Keratinocyte (primary cell): ENCODE results near the gene SLC10A6. TPM values are rescaled to one million over a fixed set of nuclear protein-coding genes. Genes with fewer than 3 reads are reported as not detected.
"Not testable (repeated sequence)": the region's sequence is repeated elsewhere in the genome, so short reads cannot be mapped to it uniquely, and the experiment has no call there.

Source experiments
- DNase-seq: peaks from one replicate; pipeline ENCODE4 v3.0.0-alpha.2; 2011; ENCODE audit warnings: low read depth, missing footprints, low spot score
- FAIRE-seq: peaks from 2 replicates; lab custom pipeline; 2011; peaks lifted over from hg19 to GRCh38; lab: Jason Lieb, UNC
- H2AFZ ChIP-seq: 2 replicates; pipeline ENCODE4 v1.6.0; 2012; ENCODE audit warnings: low read length, control low read depth, inconsistent platforms; ENCODE audit not compliant: control insufficient read depth
- H3K27ac ChIP-seq: 2 replicates; pipeline ENCODE4 v1.5.1; 2011; ENCODE audit warnings: low read length; ENCODE audit not compliant: control insufficient read depth, insufficient read depth
- H3K27me3 ChIP-seq: 3 replicates; pipeline ENCODE4 v1.6.0; 2011; ENCODE audit warnings: low read length; ENCODE audit not compliant: control insufficient read depth, insufficient read depth; ENCODE audit errors: extremely low read depth
- H3K36me3 ChIP-seq, 2 experiments: 2 replicates in 1 of 2; 3 replicates in 1 of 2; pipeline ENCODE4 v1.5.1; 2011; ENCODE audit warnings: low read length in 2 of 2, mild to moderate bottlenecking in 1 of 2; ENCODE audit not compliant: control insufficient read depth in 2 of 2, insufficient read depth in 2 of 2; ENCODE audit errors: extremely low read depth in 1 of 2
- H3K4me1 ChIP-seq: 3 replicates; pipeline ENCODE4 v1.5.1; 2011; ENCODE audit warnings: low read length; ENCODE audit not compliant: control insufficient read depth, insufficient read depth; ENCODE audit errors: extremely low read depth
- H3K4me2 ChIP-seq: 3 replicates; pipeline ENCODE4 v1.6.0; 2011; ENCODE audit warnings: low read depth, low read length; ENCODE audit not compliant: control insufficient read depth, insufficient read depth; ENCODE audit errors: extremely low read depth
- H3K4me3 ChIP-seq, 3 experiments: fragments of 200-600 bp in 1 of 3; sonication (generic) in 1 of 3; 2 replicates in 2 of 3; 3 replicates in 1 of 3; pipeline ENCODE4 v1.5.1; 2011 to 2016; ENCODE audit warnings: low read length in 3 of 3, mild to moderate bottlenecking in 3 of 3, control low read depth in 2 of 3, inconsistent platforms in 1 of 3, low read depth in 1 of 3, mixed read lengths in 1 of 3, mixed run types in 1 of 3, moderate library complexity in 1 of 3; ENCODE audit not compliant: control insufficient read depth in 2 of 3, insufficient read depth in 2 of 3; ENCODE audit errors: extremely low read depth in 1 of 3
- H3K79me2 ChIP-seq: 2 replicates; pipeline ENCODE4 v1.6.0; 2012; ENCODE audit warnings: low read length; ENCODE audit not compliant: control insufficient read depth, insufficient read depth
- H3K9ac ChIP-seq: 3 replicates; pipeline ENCODE4 v1.6.0; 2011; ENCODE audit warnings: low read length; ENCODE audit not compliant: control insufficient read depth, insufficient read depth; ENCODE audit errors: extremely low read depth
- H3K9me1 ChIP-seq: 3 replicates; pipeline ENCODE4 v1.6.0; 2011; ENCODE audit warnings: low read length; ENCODE audit not compliant: control insufficient read depth, insufficient read depth; ENCODE audit errors: extremely low read depth
- H3K9me3 ChIP-seq: 2 replicates; pipeline ENCODE4 v1.5.1; 2012; ENCODE audit warnings: low read depth, low read length; ENCODE audit not compliant: control insufficient read depth
- H4K20me1 ChIP-seq: 3 replicates; pipeline ENCODE4 v1.6.0; 2011; ENCODE audit warnings: low read length; ENCODE audit not compliant: control insufficient read depth, insufficient read depth; ENCODE audit errors: extremely low read depth
- CTCF ChIP-seq, 3 experiments: IDR thresholded peaks in 1 of 3; conservative IDR thresholded peaks in 1 of 3; optimal IDR thresholded peaks in 1 of 3; 2 replicates in 2 of 3; 3 replicates in 1 of 3; pipeline versions ENCODE3 to v1.5.1; 2011; ENCODE audit warnings: low read length in 3 of 3, mild to moderate bottlenecking in 3 of 3, moderate library complexity in 2 of 3, control low read depth in 1 of 3, inconsistent platforms in 1 of 3; ENCODE audit not compliant: insufficient read depth in 2 of 3; ENCODE audit errors: extremely low read depth in 1 of 3
- EZH2 ChIP-seq: IDR thresholded peaks from one replicate; pipeline ENCODE4 v1.6.1; 2012; ENCODE audit warnings: inconsistent platforms, mild to moderate bottlenecking, low read length, moderate library complexity
- dilution Hi-C: fragments of 300-500 bp; cut with MboI; formaldehyde crosslinking; loops from one replicate; pipeline ENCODE4 v1.7.0; 2020; ENCODE audit warnings: low sequenced_read_pairs; ENCODE audit not compliant: extremely low pct_ligation_motif_present
- polyA plus RNA-seq, 5 experiments: library from polyadenylated mRNA; depleted of rRNA in 3 of 5; stranded (reverse) in 3 of 5; stranded (forward) in 1 of 5; unstranded in 1 of 5; fragments of >200 nt; gene quantifications; 1 replicate in 1 of 5; 2 replicates in 3 of 5; 3 replicates in 1 of 5; pipeline versions ENCODE4 v1.2.1 to v1.2.3, GENCODE V29; 2011 to 2012; ENCODE audit warnings: missing spikeins in 2 of 5, low read depth in 1 of 5, low replicate concordance in 1 of 5

SLC10A6 gene
- polyA plus RNA-seq, 1 donor (not counting 4 experiments of a cell fraction or from before 2014, with no cell fraction given): 27.7 TPM

GRCh38 chr4:86878640-86879039 is 29.5 kb upstream of the SLC10A6 start:
- Histone ChIP-seq H3K9me1 (no peaks in the 10 kb centered on the region), H2AFZ (no peak overlapping the region), H3K36me3 (no peaks in the 10 kb centered on the region), H3K27me3 (no peaks in the 10 kb centered on the region), H3K4me3 (no peak overlapping the region), H3K4me1 (no peaks in the 10 kb centered on the region), H4K20me1 (no peaks in the 10 kb centered on the region), H3K27ac (no peak overlapping the region), H3K79me2 (no peaks in the 10 kb centered on the region), H3K9ac (no peak overlapping the region), H3K4me2 (no peak overlapping the region), H3K9me3 (peaks cover 8% of the 10 kb centered on the region)
- dilution Hi-C loops: no loop called here
- FAIRE-seq (no peak), DNase-seq (no peak)
- TF ChIP-seq EZH2 (no peak), CTCF (optimal IDR thresholded peaks at IDR 0.05 in 1 of 3, IDR thresholded peaks at IDR 0.05 in 1 of 3, conservative IDR thresholded peaks at IDR 0.05 in 1 of 3; ENCODE audit: extremely low read depth in 1 of 3, insufficient read depth in 2 of 3, low read length in 3 of 3) (no peak)

GRCh38 chr4:86876894-86877685 is 27.9 kb upstream of the SLC10A6 start:
- H2AFZ ChIP-seq: no peak overlapping the region
- TF ChIP-seq EZH2: no peak
- TF ChIP-seq CTCF (optimal IDR thresholded peaks at IDR 0.05 in 1 of 3, IDR thresholded peaks at IDR 0.05 in 1 of 3, conservative IDR thresholded peaks at IDR 0.05 in 1 of 3; ENCODE audit: extremely low read depth in 1 of 3, insufficient read depth in 2 of 3, low read length in 3 of 3): no peak
- H3K27ac ChIP-seq: no peak overlapping the region
- no peak overlapping the region for H3K4me3 ChIP-seq
- H3K9me3 ChIP-seq: peaks cover 8% of the 10 kb centered on the region
- no peaks in the 10 kb centered on the region for H3K79me2 ChIP-seq
- DNase-seq (no peak), FAIRE-seq (no peak)
- no peaks in the 10 kb centered on the region for H3K9me1 ChIP-seq
- dilution Hi-C loops: no loop called here
- H3K4me1 ChIP-seq: peaks cover 3% of the 10 kb centered on the region
- no peaks in the 10 kb centered on the region for H4K20me1 ChIP-seq
- no peaks in the 10 kb centered on the region for H3K27me3 ChIP-seq
- H3K9ac ChIP-seq: no peak overlapping the region
- no peaks in the 10 kb centered on the region for H3K36me3 ChIP-seq
- H3K4me2 ChIP-seq: no peak overlapping the region

GRCh38 chr4:86875436-86875835 is 26.3 kb upstream of the SLC10A6 start:
- H3K79me2 ChIP-seq, H3K9ac ChIP-seq, dilution Hi-C loops, H3K9me3 ChIP-seq, H3K4me1 ChIP-seq, H4K20me1 ChIP-seq, H3K4me2 ChIP-seq, H3K27me3 ChIP-seq, H2AFZ ChIP-seq, FAIRE-seq, DNase-seq, H3K36me3 ChIP-seq, H3K9me1 ChIP-seq, H3K27ac ChIP-seq, H3K4me3 ChIP-seq: not testable (repeated sequence)
